GM12801 (cell line): ENCODE data around the gene PADI3.

Source experiments
- CTCF ChIP-seq: IDR thresholded peaks from one replicate; pipeline ENCODE4 v1.5.1; 2011; ENCODE audit warnings: control low read depth; ENCODE audit not compliant: insufficient read length; ENCODE audit errors: extremely low read depth

The PADI3 gene

DNA sequence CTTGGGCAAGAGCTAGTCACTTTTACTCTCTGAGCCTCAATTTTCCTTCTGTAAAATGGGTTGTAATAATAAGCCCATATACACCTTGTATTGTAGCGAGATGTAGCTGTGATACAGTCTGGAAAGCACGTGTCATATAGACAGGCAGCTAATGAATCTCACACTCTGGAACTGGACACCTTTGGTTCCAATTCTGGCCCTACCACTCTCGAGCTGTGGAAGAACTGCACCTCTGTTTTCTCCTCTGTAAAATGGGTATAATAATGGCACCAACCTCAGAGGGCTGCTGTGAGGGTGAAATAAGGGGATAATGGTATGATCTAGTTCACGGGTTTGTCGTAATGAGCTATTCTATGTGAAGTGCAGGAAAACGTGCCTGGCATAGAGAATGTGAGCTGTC, 58.4 kb downstream of the PADI3 start:
- no peak for TF ChIP-seq CTCF

- no peak for TF ChIP-seq CTCF
These were observed 59.0 kb downstream of the PADI3 start, which contains the start of gene PADI4 for GRCh38 chr1:17307946-17308345. Gene PADI4, plus strand, starts transcription at chr1:17308197. Its CDS starts 26 bp downstream, at chr1:17308223.

- TF ChIP-seq CTCF = no peak
These were observed 59.7 kb downstream of the PADI3 start for GRCh38 chr1:17308593-17308992.

- no peak for TF ChIP-seq CTCF
These were observed 60.6 kb downstream of the PADI3 start for GRCh38 chr1:17309426-17310067.

- no peak for TF ChIP-seq CTCF
These were observed 61.3 kb downstream of the PADI3 start for GRCh38 chr1:17310068-17310640.

DNA sequence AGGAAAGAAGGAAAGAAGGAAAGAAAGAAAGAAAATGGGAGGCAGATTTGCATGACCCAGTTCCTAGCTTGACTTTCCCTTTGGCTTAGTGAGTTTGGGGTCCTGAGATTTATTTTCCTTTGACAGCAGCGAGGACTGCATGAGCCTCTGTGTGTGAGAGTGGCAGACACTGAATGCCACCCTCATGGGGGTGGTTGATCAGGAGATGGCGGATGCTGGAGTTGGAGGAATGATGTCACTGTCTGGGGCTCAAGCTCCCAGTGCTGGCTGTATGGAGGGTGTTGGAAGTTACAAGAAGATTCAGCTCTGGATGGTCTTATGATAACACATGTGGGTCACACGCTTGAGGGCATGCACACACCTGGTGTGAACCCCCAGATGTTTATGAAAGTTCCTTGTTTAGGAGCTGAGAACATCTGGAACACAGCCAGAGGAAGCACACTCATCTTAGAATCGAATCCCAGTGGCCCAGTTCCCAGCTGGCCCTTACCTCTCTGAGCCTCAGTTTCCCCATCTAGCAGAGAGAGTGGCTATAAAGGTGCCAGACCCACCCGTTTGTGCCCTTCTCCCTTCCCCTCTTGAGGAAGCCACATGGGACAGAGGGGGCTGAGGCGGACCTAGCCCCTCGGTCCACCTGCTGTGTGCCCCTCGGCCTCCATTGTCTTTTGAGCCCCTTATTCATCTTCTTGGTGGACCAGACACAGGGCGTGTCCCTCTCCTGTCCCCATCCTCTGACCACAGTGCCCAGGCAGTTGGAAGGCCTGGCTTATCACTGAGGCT, 64.8 kb downstream of the PADI3 start:
- no peak for TF ChIP-seq CTCF

- no peak for TF ChIP-seq CTCF
These were observed 65.6 kb downstream of the PADI3 start for GRCh38 chr1:17314491-17314971.
